HG03139 (cell line): ENCODE results near the gene GRID2.

Experiments used
- ATAC-seq: cut with Tn5 transposase; IDR thresholded peaks from one replicate; pipeline ENCODE4 v1.9.1; 2021; ENCODE audit not compliant: unreplicated experiment

GRID2 gene

GRCh38 chr4:93061826-93062225, 758.1 kb downstream of the GRID2 start:
- no peak for ATAC-seq

- no peak for ATAC-seq
Observed at GRCh38 chr4:93063325-93063724, 759.6 kb downstream of the GRID2 start.

GRCh38 chr4:93065790-93066189, 762.0 kb downstream of the GRID2 start:
- no peak for ATAC-seq

GRCh38 chr4:93066749-93067148, 763.0 kb downstream of the GRID2 start:
- ATAC-seq, result no peak

GRCh38 chr4:93072292-93072691, 768.5 kb downstream of the GRID2 start:
- ATAC-seq, result no peak

- ATAC-seq, result no peak
Observed at GRCh38 chr4:93080316-93080715, 776.5 kb downstream of the GRID2 start.

- no peak for ATAC-seq
Observed at GRCh38 chr4:93084599-93085305, 781.0 kb downstream of the GRID2 start.

- ATAC-seq, result no peak
Observed at GRCh38 chr4:93086356-93086755, 782.6 kb downstream of the GRID2 start.

GRCh38 chr4:93092765-93093164, 789.0 kb downstream of the GRID2 start:
- no peak for ATAC-seq

- no peak for ATAC-seq
Observed at GRCh38 chr4:93103042-93103441, 799.3 kb downstream of the GRID2 start.

GRCh38 chr4:93116624-93117023, 812.9 kb downstream of the GRID2 start:
- no peak for ATAC-seq

- no peak for ATAC-seq
Observed at GRCh38 chr4:93127489-93127888, 823.7 kb downstream of the GRID2 start.

- ATAC-seq, result no peak
Observed at GRCh38 chr4:93132631-93133030, 828.9 kb downstream of the GRID2 start.

- no peak for ATAC-seq
Observed at GRCh38 chr4:93139118-93139517, 835.4 kb downstream of the GRID2 start.

- no peak for ATAC-seq
Observed at GRCh38 chr4:93143902-93144301, 840.1 kb downstream of the GRID2 start.

GRCh38 chr4:93144644-93145043, 840.9 kb downstream of the GRID2 start:
- ATAC-seq, result no peak

- no peak for ATAC-seq
Observed at GRCh38 chr4:93147524-93148212, 843.9 kb downstream of the GRID2 start.

- no peak for ATAC-seq
Observed at GRCh38 chr4:93152491-93152890, 848.7 kb downstream of the GRID2 start.

- no peak for ATAC-seq
Observed at GRCh38 chr4:93157986-93158385, 854.2 kb downstream of the GRID2 start.

GRCh38 chr4:93168053-93168452, 864.3 kb downstream of the GRID2 start:
- no peak for ATAC-seq

GRCh38 chr4:93169966-93170365, 866.2 kb downstream of the GRID2 start:
- ATAC-seq, result no peak

GRCh38 chr4:93174598-93174997, 870.8 kb downstream of the GRID2 start:
- no peak for ATAC-seq

- no peak for ATAC-seq
Observed at GRCh38 chr4:93178279-93178678, 874.5 kb downstream of the GRID2 start.
